ENCODE data around the gene TRAF3. TPM values are rescaled to one million over a fixed set of nuclear protein-coding genes. Genes with fewer than 3 reads are reported as not detected.

Gene TRAF3
- total RNA-seq, 1 donor from 2014 or later: 14.0 TPM

DNA sequence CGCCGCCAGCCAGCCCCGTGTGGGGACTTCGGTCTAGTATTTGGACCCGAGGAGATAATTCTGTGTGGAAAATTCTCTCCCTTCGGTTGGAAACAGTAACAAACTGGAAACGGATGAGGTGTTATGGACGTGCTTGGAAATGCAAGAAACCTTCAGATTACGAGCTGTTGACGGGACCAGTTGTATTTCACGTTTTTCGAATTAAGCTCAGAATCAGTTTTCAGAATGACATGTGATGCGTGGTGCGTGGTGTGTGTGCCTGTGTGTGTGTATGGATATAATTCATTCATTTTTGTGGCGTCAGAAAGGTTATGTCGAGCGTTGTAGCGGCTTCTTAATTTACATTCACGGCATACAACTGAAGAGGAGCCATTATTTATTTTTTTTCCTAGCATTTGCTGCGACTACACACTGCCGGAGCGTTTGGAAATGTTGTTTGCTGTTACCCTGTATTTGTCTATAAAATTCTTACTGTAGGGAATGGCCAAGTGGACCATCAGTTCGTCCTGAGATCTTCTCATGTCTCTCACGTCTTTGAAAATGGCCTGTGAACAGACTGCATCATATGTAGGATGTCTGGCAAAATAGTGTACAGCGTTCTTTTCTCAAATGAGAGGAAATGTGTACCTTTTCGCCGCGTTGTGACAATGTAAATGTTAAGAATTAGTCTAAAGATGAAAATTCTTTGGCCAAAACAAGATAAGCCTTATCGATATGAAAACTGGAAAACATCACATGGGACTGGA lies 1.3 kb downstream of the TRAF3 start:
- Histone ChIP-seq H3K4me1 (peaks cover 22% of the 10 kb centered on the region), H3K9me3 (no peaks in the 10 kb centered on the region), H3K36me3 (no peaks in the 10 kb centered on the region), H3K27me3 (no peaks in the 10 kb centered on the region), H3K27ac (peak overlapping the region; percentile 92), H3K4me3 (peak overlapping the region; percentile 66 to 86)
- TF ChIP-seq, protein P1, sequence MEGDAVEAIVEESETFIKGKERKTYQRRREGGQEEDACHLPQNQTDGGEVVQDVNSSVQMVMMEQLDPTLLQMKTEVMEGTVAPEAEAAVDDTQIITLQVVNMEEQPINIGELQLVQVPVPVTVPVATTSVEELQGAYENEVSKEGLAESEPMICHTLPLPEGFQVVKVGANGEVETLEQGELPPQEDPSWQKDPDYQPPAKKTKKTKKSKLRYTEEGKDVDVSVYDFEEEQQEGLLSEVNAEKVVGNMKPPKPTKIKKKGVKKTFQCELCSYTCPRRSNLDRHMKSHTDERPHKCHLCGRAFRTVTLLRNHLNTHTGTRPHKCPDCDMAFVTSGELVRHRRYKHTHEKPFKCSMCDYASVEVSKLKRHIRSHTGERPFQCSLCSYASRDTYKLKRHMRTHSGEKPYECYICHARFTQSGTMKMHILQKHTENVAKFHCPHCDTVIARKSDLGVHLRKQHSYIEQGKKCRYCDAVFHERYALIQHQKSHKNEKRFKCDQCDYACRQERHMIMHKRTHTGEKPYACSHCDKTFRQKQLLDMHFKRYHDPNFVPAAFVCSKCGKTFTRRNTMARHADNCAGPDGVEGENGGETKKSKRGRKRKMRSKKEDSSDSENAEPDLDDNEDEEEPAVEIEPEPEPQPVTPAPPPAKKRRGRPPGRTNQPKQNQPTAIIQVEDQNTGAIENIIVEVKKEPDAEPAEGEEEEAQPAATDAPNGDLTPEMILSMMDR (IDR thresholded peaks at IDR 0.05): no peak
- no peak for TF ChIP-seq POLR2AphosphoS5 (IDR thresholded peaks at IDR 0.05; ENCODE audit: insufficient read depth in 1 of 2, low read depth in 1 of 2)
- no peak for TF ChIP-seq POLR2A (IDR thresholded peaks at IDR 0.05)
- intact Hi-C loops (cut with DNase I): loop anchor here (5.0 to 10.0 kb wide), 2 partner anchors 136 to 274 kb away; no protein-coding TSS in a partner anchor
- no peak for DNase-seq (ENCODE audit: extremely low spot score in 2 of 2)

DNA sequence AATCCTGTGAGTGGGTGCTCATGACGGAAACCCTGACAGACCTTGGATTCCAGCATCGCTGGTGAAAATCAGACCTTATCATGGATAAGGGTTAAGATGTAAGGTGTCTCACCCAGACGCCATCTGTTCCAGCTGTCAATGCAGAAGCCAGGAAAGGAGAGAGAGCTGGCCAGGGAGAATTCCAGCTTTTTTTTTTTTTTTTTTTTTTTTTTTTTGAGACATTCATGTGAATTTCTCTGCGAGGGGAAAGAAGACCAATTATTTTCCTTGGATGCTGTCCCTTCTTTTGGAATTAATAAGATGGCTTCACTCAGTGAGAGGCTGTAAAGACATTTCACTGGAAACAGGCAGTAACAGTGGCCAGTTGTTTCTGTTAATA lies 1.8 kb downstream of the TRAF3 start:
- Histone ChIP-seq H3K36me3 (no peaks in the 10 kb centered on the region), H3K9me3 (no peaks in the 10 kb centered on the region), H3K27me3 (no peaks in the 10 kb centered on the region), H3K4me3 (peak overlapping the region; percentile 66 to 86), H3K27ac (no peak overlapping the region), H3K4me1 (peaks cover 22% of the 10 kb centered on the region)
- intact Hi-C loops (cut with DNase I): loop anchor here (5.0 to 10.0 kb wide), 2 partner anchors 136 to 273 kb away; no protein-coding TSS in a partner anchor
- TF ChIP-seq, protein P1 (IDR thresholded peaks at IDR 0.05): no peak
- TF ChIP-seq POLR2AphosphoS5 (IDR thresholded peaks at IDR 0.05; ENCODE audit: insufficient read depth in 1 of 2, low read depth in 1 of 2) (no peak), POLR2A (IDR thresholded peaks at IDR 0.05) (no peak)
- no peak for DNase-seq (ENCODE audit: extremely low spot score in 2 of 2)

DNA sequence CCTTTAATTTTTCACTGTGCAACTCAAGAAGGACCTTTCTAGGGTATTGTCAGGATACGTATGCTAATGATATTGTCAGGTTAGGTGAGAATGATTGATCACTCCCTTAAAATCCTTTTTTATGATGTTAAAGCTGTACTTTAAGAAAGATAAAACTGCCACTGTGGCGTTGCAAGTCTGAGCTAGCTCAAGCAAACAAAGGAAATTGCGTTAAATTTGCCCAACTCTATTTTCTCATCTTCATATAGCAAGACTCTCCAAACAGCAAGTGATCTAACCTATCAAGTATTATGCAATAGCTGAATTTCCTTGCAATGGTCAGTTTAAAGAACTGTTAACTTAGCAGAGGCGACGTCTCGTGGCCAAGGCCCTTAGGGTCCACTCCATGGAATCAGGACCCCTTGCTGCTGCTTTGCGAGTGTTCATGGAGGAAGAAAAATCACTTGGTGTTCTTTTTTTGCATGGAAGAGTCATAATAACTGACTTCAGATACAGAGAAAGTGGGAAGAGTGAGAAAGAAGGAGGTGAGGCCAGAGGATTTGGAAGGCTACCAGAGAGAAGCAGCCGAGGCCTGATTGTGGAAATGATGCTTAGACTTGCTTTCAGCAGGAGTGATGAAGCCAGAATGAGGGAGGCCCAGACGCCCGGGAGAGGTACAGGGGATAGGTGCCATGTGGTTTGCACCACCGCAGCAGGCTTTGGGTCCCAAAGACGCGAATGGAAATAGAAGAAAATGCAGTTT lies 2.5 kb downstream of the TRAF3 start:
- intact Hi-C loops (cut with DNase I): loop anchor here (5.0 to 10.0 kb wide), 2 partner anchors 135 to 273 kb away; no protein-coding TSS in a partner anchor
- Histone ChIP-seq H3K9me3 (no peaks in the 10 kb centered on the region), H3K4me1 (peaks cover 22% of the 10 kb centered on the region), H3K36me3 (no peaks in the 10 kb centered on the region), H3K4me3 (no peak overlapping the region), H3K27ac (no peak overlapping the region), H3K27me3 (no peaks in the 10 kb centered on the region)
- TF ChIP-seq, protein P1 (IDR thresholded peaks at IDR 0.05): no peak
- TF ChIP-seq POLR2A (IDR thresholded peaks at IDR 0.05) (no peak), POLR2AphosphoS5 (IDR thresholded peaks at IDR 0.05; ENCODE audit: insufficient read depth in 1 of 2, low read depth in 1 of 2) (no peak)
- DNase-seq (ENCODE audit: extremely low spot score in 2 of 2): no peak

GRCh38 chr14:102781063-102781462 lies 3.8 kb downstream of the TRAF3 start:
- H3K9me3 ChIP-seq: no peaks in the 10 kb centered on the region
- no peak for DNase-seq (ENCODE audit: extremely low spot score in 2 of 2)
- peaks cover 22% of the 10 kb centered on the region for H3K4me1 ChIP-seq
- intact Hi-C loops (cut with DNase I): no loop called here
- TF ChIP-seq POLR2A (IDR thresholded peaks at IDR 0.05) (no peak), POLR2AphosphoS5 (IDR thresholded peaks at IDR 0.05; ENCODE audit: insufficient read depth in 1 of 2, low read depth in 1 of 2) (no peak)
- TF ChIP-seq, protein P1 (IDR thresholded peaks at IDR 0.05): no peak
- no peaks in the 10 kb centered on the region for H3K36me3 ChIP-seq
- no peaks in the 10 kb centered on the region for H3K27me3 ChIP-seq
- no peak overlapping the region for H3K4me3 ChIP-seq
- H3K27ac ChIP-seq: no peak overlapping the region
